Right atrium auricular region (tissue), 2 donors: ENCODE results near the gene F2. TPM values are rescaled to one million over a fixed set of nuclear protein-coding genes. Genes with fewer than 3 reads are reported as not detected.
A peak's percentile ranks its signal among the peaks of the same experiment; 100 is the strongest.

Source experiments
- DNase-seq: peaks from one replicate; pipeline ENCODE4 v3.0.0-alpha.2; 2019; ENCODE audit warnings: low spot score
- H3K27ac ChIP-seq, 2 donors: fragments of 200-600 bp; sonication (generic); 1 replicate in 1 of 2; 2 replicates in 1 of 2; pipeline ENCODE4 v1.5.1; 2016 to 2019
- H3K27me3 ChIP-seq, 2 donors: fragments of 200-600 bp; sonication (generic); one replicate each; pipeline versions ENCODE4 v1.5.1 to v1.6.0; 2017 to 2019
- H3K36me3 ChIP-seq: fragments of 200-600 bp; sonication (generic); one replicate; pipeline ENCODE4 v1.5.1; 2016
- H3K4me1 ChIP-seq, 2 donors: fragments of 200-600 bp; sonication (generic); one replicate each; pipeline versions ENCODE4 v1.5.1 to v1.6.0; 2017 to 2019
- H3K4me3 ChIP-seq, 2 donors: fragments of 200-600 bp; sonication (generic); 1 replicate in 1 of 2; 2 replicates in 1 of 2; pipeline ENCODE4 v1.5.1; 2017 to 2019; ENCODE audit warnings: mild to moderate bottlenecking in 1 of 2, moderate library complexity in 1 of 2
- H3K9me3 ChIP-seq, 2 donors: fragments of 200-600 bp; sonication (generic); one replicate each; pipeline ENCODE4 v1.5.1; 2019
- total RNA-seq, 2 donors: library from RNA; depleted of rRNA; stranded (reverse); fragments of >200 nt; gene quantifications; one replicate each; pipeline ENCODE4 v1.1.0, GENCODE V29; 2016
- TF ChIP-seq, protein P1 (sequence below), 2 donors: fragments of 200-600 bp; sonication (generic); IDR thresholded peaks; one replicate each; pipeline ENCODE4 v1.5.1; 2019; ENCODE audit warnings: antibody characterized with exemption in 2 of 2

F2 gene
- total RNA-seq, 2 donors from 2014 or later = not detected

- H3K4me1 ChIP-seq = peaks cover 0 to 45% of the 10 kb centered on the region in 2 donors
Observed at GRCh38 chr11:46681814-46682213, 37.2 kb upstream of the F2 start.

DNA sequence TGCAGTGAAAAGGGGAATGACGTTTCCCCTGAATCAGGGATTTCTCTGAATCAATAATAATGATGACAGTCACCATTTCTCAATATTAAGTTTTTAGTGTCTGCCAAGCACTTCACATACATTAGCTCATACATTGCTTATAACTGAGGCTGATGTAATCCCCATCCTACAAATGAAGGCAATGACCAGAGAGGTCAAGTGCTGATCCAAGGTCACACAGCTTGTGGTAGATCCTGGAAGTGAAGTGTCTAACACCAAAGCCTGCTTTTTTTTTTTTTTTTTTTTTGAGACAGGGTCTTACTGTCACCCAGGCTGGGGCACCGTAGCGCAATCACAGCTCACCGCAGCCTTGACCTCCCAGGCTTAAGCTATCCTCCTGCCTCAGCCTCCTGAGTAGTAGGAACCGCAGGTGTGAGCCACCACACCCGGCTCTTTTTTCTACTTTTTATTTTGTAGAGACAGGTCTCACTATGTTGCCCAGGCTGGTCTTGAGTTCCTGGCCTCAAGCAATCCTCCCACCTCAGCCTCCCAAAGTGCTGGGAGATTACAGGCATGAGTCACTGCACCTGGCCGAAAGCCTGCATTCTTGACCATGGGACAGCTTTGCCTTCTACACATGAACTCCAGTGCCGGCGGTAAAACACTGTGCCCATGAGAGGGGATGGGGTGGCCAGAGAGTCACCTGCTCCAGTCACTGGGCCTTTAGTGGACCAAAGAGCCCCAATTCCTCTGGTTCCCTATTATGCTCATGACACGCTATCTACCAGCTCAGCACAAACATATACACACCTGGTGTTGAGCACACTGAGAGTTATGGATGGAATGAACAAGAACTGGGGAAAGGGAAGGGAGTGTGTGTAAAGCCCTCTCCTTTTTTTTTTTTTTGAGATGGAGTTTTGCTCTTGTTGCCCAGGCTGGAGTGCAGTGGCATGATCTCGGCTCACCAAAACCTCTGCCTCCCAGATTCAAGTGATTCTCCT lies 36.0 kb upstream of the F2 start:
- no peaks in the 10 kb centered on the region for H3K9me3 ChIP-seq
- no peaks in the 10 kb centered on the region for H3K27me3 ChIP-seq
- no peak overlapping the region for H3K4me3 ChIP-seq
- peaks cover 71% of the 10 kb centered on the region for H3K36me3 ChIP-seq
- H3K4me1 ChIP-seq = peaks cover 0 to 52% of the 10 kb centered on the region in 2 donors
- H3K27ac ChIP-seq = peak overlapping the region; percentile 78 to 89
- DNase-seq = no peak
- TF ChIP-seq, protein P1, sequence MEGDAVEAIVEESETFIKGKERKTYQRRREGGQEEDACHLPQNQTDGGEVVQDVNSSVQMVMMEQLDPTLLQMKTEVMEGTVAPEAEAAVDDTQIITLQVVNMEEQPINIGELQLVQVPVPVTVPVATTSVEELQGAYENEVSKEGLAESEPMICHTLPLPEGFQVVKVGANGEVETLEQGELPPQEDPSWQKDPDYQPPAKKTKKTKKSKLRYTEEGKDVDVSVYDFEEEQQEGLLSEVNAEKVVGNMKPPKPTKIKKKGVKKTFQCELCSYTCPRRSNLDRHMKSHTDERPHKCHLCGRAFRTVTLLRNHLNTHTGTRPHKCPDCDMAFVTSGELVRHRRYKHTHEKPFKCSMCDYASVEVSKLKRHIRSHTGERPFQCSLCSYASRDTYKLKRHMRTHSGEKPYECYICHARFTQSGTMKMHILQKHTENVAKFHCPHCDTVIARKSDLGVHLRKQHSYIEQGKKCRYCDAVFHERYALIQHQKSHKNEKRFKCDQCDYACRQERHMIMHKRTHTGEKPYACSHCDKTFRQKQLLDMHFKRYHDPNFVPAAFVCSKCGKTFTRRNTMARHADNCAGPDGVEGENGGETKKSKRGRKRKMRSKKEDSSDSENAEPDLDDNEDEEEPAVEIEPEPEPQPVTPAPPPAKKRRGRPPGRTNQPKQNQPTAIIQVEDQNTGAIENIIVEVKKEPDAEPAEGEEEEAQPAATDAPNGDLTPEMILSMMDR (IDR thresholded peaks at IDR 0.05) = no peak

More at GRCh38 chr11:46681814-46682213, 37.2 kb upstream of the F2 start:
- TF ChIP-seq, protein P1 (IDR thresholded peaks at IDR 0.05) = no peak
- H3K27me3 ChIP-seq = no peaks in the 10 kb centered on the region
- no peak overlapping the region for H3K4me3 ChIP-seq
- H3K27ac ChIP-seq = peak overlapping the region in 1 of 2 donors; percentile 42
- H3K9me3 ChIP-seq = no peaks in the 10 kb centered on the region
- DNase-seq = no peak
- peaks cover 69% of the 10 kb centered on the region for H3K36me3 ChIP-seq

DNA sequence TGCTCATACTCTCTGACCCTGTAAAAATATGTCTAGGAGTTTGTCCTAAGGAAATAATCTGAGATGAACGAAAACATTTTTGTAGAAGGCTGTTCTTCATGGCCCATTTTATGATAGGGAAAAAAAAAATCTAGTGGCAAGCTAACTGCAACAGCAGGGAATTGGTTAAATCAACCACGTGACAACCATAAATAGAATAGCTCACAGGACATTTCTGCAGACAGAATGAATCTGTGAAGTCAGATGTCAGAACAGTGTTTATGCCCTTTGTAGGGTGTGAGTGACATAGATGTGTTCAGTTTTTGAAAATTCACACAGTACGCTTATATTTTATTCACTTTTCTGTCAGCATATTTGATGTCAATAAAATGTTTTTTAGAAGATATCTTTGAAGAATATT lies 34.6 kb upstream of the F2 start:
- Histone ChIP-seq H3K4me1 (peaks cover 0 to 50% of the 10 kb centered on the region in 2 donors), H3K27ac (peak overlapping the region; percentile 78 to 89)

GRCh38 chr11:46686886-46687795 lies 31.9 kb upstream of the F2 start:
- DNase-seq = no peak
- TF ChIP-seq, protein P1 (IDR thresholded peaks at IDR 0.05) = no peak
- peak overlapping the region; percentile 78 to 89 for H3K27ac ChIP-seq
- no peak overlapping the region for H3K4me3 ChIP-seq
- no peaks in the 10 kb centered on the region for H3K27me3 ChIP-seq
- no peaks in the 10 kb centered on the region for H3K9me3 ChIP-seq
- peaks cover 50% of the 10 kb centered on the region for H3K36me3 ChIP-seq
- peaks cover 0 to 50% of the 10 kb centered on the region in 2 donors for H3K4me1 ChIP-seq

More for the DNA sequence above, 34.6 kb upstream of the F2 start:
- Histone ChIP-seq H3K9me3 (no peaks in the 10 kb centered on the region), H3K27me3 (no peaks in the 10 kb centered on the region), H3K4me3 (no peak overlapping the region), H3K36me3 (peaks cover 59% of the 10 kb centered on the region)
- DNase-seq = no peak
- TF ChIP-seq, protein P1 (IDR thresholded peaks at IDR 0.05) = no peak

GRCh38 chr11:46690702-46691101 lies 28.3 kb upstream of the F2 start:
- no peaks in the 10 kb centered on the region for H3K27me3 ChIP-seq
- TF ChIP-seq, protein P1 (IDR thresholded peaks at IDR 0.05) = no peak
- H3K4me3 ChIP-seq = no peak overlapping the region
- DNase-seq = no peak
- peaks cover 72% of the 10 kb centered on the region for H3K36me3 ChIP-seq
- H3K9me3 ChIP-seq = no peaks in the 10 kb centered on the region
- peaks cover 0 to 52% of the 10 kb centered on the region in 2 donors for H3K4me1 ChIP-seq
- H3K27ac ChIP-seq = no peak overlapping the region
